ENCODE results near the gene GALNT10.

The GALNT10 gene

DNA sequence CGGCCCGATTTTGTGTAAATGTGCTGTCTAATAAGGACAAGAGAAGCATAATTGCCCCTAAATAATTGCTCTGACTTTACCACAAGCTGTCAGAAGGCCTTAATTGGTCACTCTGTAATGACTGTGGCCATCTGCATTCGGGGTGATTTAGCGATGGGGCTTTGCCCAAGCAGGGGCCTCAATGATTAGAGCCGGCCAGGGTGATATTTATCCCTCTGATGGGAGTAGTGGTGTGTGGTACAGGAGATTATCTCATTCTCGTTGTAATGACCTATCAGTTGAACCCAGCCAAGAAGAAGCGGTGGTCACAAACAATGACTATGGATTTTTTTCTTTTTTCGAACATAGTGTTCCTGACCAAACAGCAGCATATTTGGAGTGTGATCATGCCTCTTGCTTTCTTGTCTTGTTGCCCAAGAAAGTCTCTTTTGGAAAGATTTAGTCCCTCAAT is 183.2 kb downstream of the GALNT10 start:
- no peaks in the 10 kb centered on the region for H3K4me1 ChIP-seq (ENCODE audit: control insufficient read depth, low read length)
- no peaks in the 10 kb centered on the region for H3K9me3 ChIP-seq (ENCODE audit: control insufficient read depth, insufficient read depth, low read length)
- no peaks in the 10 kb centered on the region for H3K27me3 ChIP-seq (ENCODE audit: control insufficient read depth, low read length)
- H3K79me2 ChIP-seq (ENCODE audit: control insufficient read depth, low read length), result no peaks in the 10 kb centered on the region
- H3K27ac ChIP-seq (ENCODE audit: low read depth, low read length), result no peak overlapping the region
- H3F3A ChIP-seq (ENCODE audit: control insufficient read depth, insufficient read depth), result no peaks in the 10 kb centered on the region
- no peak for TF ChIP-seq EZH2phosphoT487 (IDR thresholded peaks at IDR 0.05; ENCODE audit: borderline replicate concordance, low read length)
- TF ChIP-seq, protein P1, sequence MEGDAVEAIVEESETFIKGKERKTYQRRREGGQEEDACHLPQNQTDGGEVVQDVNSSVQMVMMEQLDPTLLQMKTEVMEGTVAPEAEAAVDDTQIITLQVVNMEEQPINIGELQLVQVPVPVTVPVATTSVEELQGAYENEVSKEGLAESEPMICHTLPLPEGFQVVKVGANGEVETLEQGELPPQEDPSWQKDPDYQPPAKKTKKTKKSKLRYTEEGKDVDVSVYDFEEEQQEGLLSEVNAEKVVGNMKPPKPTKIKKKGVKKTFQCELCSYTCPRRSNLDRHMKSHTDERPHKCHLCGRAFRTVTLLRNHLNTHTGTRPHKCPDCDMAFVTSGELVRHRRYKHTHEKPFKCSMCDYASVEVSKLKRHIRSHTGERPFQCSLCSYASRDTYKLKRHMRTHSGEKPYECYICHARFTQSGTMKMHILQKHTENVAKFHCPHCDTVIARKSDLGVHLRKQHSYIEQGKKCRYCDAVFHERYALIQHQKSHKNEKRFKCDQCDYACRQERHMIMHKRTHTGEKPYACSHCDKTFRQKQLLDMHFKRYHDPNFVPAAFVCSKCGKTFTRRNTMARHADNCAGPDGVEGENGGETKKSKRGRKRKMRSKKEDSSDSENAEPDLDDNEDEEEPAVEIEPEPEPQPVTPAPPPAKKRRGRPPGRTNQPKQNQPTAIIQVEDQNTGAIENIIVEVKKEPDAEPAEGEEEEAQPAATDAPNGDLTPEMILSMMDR (IDR thresholded peaks at IDR 0.05; ENCODE audit: low read depth, low read length, poor library complexity, severe bottlenecking), result no peak
- H3K4me2 ChIP-seq (ENCODE audit: low read length), result no peak overlapping the region
- no peaks in the 10 kb centered on the region for H3K36me3 ChIP-seq (ENCODE audit: control insufficient read depth, low read length)
- H3K9me2 ChIP-seq (replicated peaks; ENCODE audit: control insufficient read depth, low read length), result no peaks in the 10 kb centered on the region
- no peak overlapping the region for H3K4me3 ChIP-seq (ENCODE audit: low read length)
- no peaks in the 10 kb centered on the region for H4K20me1 ChIP-seq (ENCODE audit: control insufficient read depth, insufficient read depth, low read depth, low read length)

DNA sequence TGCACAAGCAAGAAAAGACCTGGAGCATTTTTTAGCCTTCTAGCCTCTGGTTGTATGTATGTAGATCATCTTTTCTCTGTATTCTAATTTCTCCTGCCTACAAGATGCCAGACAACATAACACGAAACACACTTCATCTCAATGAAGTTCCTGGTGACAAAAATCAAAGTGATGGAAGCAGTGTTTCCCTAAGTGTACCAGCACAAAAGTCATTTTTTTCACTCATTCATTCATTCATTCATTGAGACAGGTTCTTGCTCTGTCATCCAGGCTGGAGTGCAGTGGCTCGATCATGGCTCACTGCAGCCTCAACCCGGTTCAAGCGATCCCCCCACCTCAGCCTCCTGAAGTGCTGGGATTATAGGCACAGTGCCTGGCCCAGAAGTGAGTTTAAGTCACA is 183.7 kb downstream of the GALNT10 start:
- Histone ChIP-seq H4K20me1 (ENCODE audit: control insufficient read depth, insufficient read depth, low read depth, low read length) (no peaks in the 10 kb centered on the region), H3K4me3 (ENCODE audit: low read length) (no peak overlapping the region), H3K79me2 (ENCODE audit: control insufficient read depth, low read length) (no peaks in the 10 kb centered on the region), H3F3A (ENCODE audit: control insufficient read depth, insufficient read depth) (no peaks in the 10 kb centered on the region), H3K27me3 (ENCODE audit: control insufficient read depth, low read length) (no peaks in the 10 kb centered on the region), H3K4me2 (ENCODE audit: low read length) (no peak overlapping the region), H3K27ac (ENCODE audit: low read depth, low read length) (no peak overlapping the region), H3K9me2 (replicated peaks; ENCODE audit: control insufficient read depth, low read length) (no peaks in the 10 kb centered on the region), H3K9me3 (ENCODE audit: control insufficient read depth, insufficient read depth, low read length) (no peaks in the 10 kb centered on the region), H3K36me3 (ENCODE audit: control insufficient read depth, low read length) (no peaks in the 10 kb centered on the region), H3K4me1 (ENCODE audit: control insufficient read depth, low read length) (no peaks in the 10 kb centered on the region)
- TF ChIP-seq, protein P1 (IDR thresholded peaks at IDR 0.05; ENCODE audit: low read depth, low read length, poor library complexity, severe bottlenecking), result no peak
- no peak for TF ChIP-seq EZH2phosphoT487 (IDR thresholded peaks at IDR 0.05; ENCODE audit: borderline replicate concordance, low read length)

GRCh38 chr5:154375329-154376008 is 184.9 kb downstream of the GALNT10 start:
- H3K79me2 ChIP-seq (ENCODE audit: control insufficient read depth, low read length), result no peaks in the 10 kb centered on the region
- no peaks in the 10 kb centered on the region for H3K9me3 ChIP-seq (ENCODE audit: control insufficient read depth, insufficient read depth, low read length)
- TF ChIP-seq, protein P1 (IDR thresholded peaks at IDR 0.05; ENCODE audit: low read depth, low read length, poor library complexity, severe bottlenecking), result no peak
- no peak for TF ChIP-seq EZH2phosphoT487 (IDR thresholded peaks at IDR 0.05; ENCODE audit: borderline replicate concordance, low read length)
- H3F3A ChIP-seq (ENCODE audit: control insufficient read depth, insufficient read depth), result no peaks in the 10 kb centered on the region
- H4K20me1 ChIP-seq (ENCODE audit: control insufficient read depth, insufficient read depth, low read depth, low read length), result no peaks in the 10 kb centered on the region
- no peaks in the 10 kb centered on the region for H3K36me3 ChIP-seq (ENCODE audit: control insufficient read depth, low read length)
- no peak overlapping the region for H3K4me3 ChIP-seq (ENCODE audit: low read length)
- H3K4me1 ChIP-seq (ENCODE audit: control insufficient read depth, low read length), result no peaks in the 10 kb centered on the region
- no peak overlapping the region for H3K4me2 ChIP-seq (ENCODE audit: low read length)
- H3K27ac ChIP-seq (ENCODE audit: low read depth, low read length), result no peak overlapping the region
- no peaks in the 10 kb centered on the region for H3K27me3 ChIP-seq (ENCODE audit: control insufficient read depth, low read length)
- no peaks in the 10 kb centered on the region for H3K9me2 ChIP-seq (replicated peaks; ENCODE audit: control insufficient read depth, low read length)
